HG03139 (cell line): ENCODE data around the gene NOVA1.
"Not testable (repeated sequence)": the region's sequence is repeated elsewhere in the genome, so short reads cannot be mapped to it uniquely, and the experiment has no call there.

Experiments
- ATAC-seq: cut with Tn5 transposase; IDR thresholded peaks from one replicate; pipeline ENCODE4 v1.9.1; 2021; ENCODE audit not compliant: unreplicated experiment

Gene NOVA1, protein sequence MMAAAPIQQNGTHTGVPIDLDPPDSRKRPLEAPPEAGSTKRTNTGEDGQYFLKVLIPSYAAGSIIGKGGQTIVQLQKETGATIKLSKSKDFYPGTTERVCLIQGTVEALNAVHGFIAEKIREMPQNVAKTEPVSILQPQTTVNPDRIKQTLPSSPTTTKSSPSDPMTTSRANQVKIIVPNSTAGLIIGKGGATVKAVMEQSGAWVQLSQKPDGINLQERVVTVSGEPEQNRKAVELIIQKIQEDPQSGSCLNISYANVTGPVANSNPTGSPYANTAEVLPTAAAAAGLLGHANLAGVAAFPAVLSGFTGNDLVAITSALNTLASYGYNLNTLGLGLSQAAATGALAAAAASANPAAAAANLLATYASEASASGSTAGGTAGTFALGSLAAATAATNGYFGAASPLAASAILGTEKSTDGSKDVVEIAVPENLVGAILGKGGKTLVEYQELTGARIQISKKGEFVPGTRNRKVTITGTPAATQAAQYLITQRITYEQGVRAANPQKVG

DNA sequence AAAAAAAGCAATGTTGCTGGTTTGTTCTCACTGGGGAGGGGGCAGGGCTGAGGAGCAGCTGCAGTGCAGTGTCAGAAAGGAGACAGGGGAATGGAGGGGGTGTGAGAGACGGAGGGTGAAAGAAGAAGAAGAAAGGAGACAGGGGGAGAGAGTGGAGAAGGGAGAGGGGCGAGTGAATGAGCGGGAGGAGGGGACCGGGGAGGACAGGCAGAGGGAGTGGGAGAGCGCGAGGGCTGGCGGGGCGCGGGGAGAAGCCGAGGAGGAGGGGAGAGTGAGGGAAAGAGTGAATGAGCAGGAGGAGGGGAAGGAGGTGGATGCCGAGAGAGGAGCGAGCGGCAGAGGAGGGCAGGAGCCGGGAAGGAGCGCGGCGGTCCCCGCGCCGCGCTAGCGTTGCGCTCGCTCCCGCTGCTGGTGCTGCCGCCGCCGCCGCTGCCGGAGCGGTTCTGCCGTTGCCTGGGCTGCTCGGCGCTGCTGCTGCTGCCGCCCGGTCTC lies at the start of gene NOVA1:
TSS of gene NOVA1 (minus strand) at position 445 of the 492 bp plus-strand sequence. CDS start 597 bp downstream, outside the sequence.
- no peak for ATAC-seq

DNA sequence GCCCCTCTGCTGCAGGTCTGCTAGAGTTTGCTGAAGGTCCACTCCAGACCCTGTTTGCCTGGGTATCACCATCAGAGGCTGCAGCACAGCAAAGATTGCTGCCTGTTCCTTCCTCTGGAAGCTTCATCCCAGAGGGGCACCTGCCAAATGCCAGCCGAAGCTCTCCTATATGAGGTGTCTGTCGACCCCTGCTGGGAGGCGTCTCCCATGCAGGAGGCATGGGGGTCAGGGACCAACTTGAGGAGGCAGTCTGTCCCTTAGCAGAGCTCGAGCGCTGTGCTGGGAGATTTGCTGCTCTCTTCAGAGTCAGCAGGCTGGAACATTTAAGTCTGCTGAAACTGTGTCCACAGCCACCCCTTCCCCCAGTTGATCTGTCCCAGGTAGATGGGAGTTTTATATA lies 47.2 kb upstream of the NOVA1 start:
- not testable (repeated sequence) for ATAC-seq

DNA sequence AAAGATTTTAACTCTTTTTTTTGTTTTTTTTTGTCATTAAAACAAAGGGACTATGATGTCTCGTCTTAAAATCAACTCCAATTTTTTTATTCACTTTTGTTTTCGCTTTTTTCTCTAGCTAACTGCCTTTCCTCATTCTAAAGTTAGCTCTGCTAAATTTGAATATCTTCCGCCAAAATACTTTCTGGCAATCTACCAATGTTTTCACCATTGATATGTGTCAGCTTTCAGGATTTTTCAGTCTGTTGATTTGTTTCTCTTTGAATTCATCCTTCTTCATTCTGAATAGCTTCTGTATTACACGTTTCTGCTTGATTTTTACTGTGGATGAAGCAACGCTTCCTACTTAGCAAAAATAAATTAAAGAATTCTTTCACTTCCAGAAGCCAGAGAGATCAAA lies 38.7 kb upstream of the NOVA1 start:
- no peak for ATAC-seq

DNA sequence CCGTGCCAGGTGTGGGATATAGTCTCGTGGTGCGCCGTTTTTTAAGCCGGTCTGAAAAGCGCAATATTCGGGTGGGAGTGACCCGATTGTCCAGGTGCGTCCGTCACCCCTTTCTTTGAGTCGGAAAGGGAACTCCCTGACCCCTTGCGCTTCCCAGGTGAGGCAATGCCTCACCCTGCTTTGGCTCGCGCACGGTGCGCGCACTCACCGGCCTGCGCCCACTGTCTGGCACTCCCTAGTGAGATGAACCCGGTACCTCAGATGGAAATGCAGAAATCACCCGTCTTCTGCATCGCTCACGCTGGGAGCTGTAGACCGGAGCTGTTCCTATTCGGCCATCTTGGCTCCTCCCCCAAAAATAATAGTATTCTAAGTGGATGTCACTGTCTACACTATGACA lies 37.1 kb upstream of the NOVA1 start:
- not testable (repeated sequence) for ATAC-seq

DNA sequence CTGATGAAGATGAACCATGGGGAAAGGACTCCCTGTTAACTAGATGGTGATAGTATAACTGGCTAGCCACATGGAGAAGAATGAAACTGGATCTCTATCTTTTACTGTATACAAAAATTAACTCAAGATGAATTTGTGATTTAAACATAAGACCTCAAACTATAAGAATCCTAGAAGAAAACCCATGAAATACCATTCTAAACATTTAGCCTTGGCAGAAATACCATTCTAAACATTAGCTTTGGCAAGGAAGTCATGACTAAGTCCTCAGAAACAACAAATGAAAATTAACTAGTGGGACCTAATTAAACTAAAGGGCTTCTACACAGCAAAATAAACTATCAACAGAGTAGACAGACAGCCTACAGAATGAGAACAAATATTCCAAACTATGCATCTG lies 28.4 kb upstream of the NOVA1 start:
- no peak for ATAC-seq

DNA sequence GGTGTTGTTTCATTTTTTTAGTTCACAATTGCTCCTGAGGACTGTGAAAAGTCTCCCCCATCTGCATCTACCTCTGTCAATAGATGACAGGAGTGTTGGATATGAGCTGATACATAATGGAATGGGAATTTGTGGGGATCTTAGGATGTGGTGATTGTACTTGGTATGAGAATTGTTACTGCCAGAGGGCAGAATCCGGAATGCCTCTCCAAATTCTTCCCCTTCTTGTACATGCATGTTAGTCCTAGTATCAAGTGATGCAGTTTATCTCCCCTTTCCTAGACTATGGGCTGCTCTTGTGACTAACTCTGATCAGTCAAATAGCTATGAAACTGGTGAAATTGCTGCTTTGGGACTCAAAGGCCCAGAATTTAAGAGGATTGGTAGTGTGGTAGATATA lies 24.8 kb upstream of the NOVA1 start:
- ATAC-seq, result no peak

DNA sequence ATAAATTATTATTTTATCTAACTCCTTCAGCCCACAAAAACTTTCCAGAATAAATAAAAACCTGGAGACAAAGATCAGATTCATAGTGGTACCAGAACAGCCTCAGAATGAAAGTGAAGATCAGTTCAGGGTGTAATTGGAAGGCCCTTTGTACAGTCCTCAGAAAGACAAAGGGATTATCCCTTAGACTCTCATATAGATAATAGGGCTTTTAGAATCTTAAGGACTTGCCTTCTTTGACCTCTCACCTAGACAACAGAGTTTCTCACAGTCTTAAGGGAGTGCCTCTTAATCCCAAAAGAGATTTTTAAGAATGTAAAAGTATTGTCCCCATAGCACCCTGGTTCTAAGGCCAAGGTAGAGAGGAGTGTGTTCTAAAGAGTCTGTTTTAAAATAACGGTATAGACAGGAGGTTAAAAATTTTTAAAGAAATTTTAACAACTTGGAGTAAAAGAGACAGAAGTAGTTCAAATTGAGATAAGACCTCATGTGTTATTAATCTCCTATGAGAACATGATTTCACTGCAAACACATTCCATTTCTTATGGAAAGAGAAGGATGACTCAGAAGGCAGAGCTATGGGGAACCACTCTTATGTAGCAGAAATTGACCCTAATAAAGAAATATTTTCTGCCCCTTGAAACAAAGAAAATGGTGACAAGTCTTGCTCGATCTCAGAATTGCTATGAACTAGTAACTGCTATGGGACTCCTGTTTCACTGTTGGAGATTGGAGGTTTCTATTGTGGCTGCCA lies 24.2 kb upstream of the NOVA1 start:
- ATAC-seq, result no peak

DNA sequence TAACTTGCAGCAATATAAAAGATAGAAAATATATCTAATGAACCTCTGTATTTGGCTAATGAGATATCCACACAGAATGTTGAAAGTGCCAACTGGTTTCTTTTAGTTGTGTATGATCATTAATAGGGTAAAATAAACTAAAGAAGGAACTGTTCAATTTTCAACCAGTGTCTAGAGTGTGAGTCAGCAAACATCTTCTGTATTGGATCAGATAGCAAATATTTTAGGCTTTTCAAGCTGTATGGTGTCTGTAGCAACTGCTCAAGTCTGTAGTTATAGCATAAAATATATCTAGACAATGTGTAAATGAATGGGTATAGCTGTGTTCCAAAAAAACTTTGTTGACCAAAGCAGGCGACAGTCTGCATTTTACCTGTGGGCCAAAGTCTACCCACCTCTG lies 23.5 kb upstream of the NOVA1 start:
- ATAC-seq, result no peak

DNA sequence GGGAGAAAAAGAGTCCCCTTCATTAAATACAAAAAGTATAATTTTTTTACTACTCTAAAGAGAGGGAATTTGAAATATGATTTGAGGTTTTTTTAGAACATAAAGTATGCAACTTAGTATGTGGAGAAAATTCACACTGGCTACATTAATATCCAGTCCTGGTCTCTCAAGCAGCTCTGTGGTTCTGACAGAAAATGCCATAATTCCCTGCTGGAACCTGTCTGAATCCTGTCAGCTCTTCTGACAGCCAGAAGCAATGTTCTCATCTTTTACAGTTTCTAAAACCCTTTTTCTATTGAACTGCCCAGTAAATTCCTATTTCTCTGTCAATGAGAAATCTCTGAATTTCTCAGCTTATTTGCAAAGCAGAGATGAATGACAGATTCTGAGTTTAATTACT lies 13.4 kb upstream of the NOVA1 start:
- no peak for ATAC-seq

DNA sequence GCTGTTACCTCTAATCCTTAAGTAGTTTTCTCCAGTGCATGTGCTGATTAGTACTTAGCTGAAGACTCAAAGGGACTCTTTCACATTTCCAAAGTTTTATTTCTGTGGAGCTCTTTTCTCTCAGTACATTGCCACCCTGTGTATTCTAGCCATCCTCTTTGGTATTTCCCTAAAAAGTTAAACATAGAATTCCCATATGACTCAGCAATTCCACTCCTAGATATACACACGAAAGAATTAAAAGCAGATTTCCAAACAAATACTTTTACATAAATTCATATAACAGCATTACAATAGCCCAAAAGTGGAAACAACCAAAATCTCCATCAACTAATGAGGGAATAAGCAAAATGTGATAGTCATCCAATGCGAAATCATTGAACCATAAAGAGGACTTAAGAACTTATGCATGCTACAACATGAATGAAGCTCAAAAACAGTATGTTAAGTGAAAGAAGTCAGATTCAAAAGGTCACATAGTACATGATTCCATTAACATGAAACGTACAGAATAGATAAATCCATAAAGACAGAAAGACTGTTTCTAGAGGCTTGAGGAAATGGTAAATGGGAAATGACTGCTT lies 9.0 kb upstream of the NOVA1 start:
- ATAC-seq, result no peak

DNA sequence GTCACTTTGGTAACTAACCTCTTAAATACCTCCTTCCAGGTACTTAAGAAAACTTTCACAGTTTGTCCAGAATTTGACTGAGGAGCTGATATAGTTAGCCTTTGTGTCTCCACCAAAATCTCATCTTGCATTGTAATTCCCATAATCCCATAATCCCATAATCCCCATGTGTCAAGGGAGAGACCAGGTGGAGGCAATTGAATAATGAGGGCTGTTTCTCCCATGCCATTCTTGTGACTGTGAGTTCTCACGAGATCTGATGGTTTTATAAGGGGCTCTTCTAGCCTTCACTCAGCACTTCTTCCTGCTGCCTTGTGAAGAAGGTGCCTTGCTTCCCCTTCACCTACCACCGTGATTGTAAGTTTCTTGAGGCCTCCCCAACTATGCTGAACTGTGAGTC lies 7.8 kb upstream of the NOVA1 start:
- no peak for ATAC-seq

DNA sequence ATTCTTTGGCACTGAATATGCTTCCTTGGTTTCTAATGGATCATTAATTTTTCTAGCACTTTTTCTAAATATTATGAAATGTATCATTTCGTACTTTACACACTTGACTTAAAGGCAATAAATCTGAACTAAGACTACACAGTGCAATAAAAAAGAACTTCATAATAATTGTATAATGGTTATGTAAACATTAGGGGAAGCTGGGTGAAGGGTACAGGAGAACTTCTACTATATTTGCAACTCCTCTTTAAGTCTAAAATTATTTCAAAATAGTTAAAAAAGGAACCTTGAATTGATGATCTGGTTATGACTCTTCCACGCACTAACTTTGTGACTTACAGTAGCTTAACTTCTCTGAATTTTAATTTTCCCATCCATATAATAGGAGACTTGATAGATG lies 5.1 kb upstream of the NOVA1 start:
- ATAC-seq, result no peak

DNA sequence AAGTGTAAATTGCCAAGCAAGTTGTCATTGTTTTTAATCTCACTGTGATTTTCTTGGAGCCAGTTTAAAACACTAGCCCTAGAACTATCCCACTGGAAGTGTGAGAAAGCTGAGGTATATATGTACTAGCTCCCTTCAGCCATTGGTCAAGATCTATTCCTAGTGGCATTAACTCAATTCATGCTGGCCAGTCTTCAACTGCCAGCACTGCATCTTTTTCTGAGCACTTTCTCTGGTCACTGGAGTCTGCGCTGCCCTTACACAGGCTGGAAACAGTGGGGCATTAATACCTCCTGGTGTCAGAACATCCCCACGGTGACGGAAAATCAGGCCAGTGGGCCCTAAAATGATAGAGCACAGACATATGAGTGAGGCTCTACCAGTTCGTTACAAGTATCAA lies 4.0 kb upstream of the NOVA1 start:
- ATAC-seq, result no peak

DNA sequence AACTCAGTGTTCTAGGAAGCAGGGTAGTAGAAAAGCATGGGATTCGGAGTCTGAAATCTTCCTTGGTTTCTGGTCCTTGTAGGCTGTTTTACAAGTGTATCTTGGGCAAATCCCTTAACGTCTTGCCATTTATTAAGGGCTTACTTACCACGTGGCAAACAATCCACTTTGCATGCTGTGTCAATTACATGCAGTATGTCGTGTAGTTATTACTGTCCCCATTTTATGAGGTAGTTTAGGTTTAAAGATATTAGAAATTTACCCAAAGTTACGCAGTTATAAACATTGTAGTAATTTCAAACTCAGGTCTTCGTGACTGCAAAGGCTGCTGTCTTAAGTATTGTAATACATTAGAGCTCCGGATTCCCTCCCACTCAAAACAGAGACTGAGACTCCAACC lies 1.5 kb upstream of the NOVA1 start:
- no peak for ATAC-seq

DNA sequence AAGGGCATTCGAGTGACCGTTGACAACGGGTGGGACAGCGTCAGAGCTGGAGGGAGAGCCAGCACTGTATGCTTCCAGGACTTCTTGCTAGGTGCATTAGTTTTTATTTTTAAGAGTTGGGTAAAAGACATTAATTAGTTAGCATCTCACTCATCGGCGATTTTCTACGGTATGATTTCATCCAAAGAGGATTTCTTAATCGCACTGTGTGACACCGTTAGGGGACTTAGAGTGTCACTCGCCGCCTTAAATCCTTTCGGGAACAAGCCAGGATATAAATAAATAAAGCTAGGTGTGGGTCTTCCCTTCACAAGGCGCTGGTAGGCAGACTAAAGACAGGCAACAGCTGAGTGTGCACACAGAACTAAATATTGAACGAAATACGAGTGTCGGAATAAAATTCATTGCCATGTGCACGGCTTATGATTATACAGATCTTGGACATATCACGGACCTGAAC lies 869 bp upstream of the NOVA1 start:
- no peak for ATAC-seq

DNA sequence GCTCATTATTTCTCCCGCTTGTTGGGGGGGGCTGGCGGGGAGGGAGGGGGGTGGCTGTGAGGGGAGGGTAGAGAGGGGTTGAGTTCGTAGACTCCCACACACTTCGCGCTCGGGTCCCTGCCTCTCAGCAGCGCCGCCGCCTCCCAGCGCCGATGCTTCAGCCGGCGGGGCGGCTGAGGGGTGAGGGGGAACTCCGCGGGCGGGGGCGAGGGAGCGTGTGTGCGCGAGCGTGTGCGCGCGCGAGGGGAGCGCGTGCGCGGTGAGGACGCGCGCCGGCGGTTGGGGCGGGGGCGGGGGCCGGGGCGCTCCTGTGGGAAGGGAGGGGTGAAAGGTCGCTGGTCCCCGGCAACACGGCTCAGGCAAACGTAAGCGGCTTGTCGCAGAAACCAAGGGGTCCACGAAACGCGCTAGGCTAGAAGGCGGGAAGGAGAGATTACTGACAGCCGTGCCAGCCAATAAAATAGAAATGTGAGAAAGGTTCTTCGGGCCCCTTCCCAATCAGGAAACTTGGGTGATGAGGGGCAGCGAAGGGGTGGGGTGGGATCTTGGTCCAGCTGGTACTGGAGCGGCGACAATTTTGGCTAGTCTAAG lies 343 bp upstream of the NOVA1 start:
- no peak for ATAC-seq

DNA sequence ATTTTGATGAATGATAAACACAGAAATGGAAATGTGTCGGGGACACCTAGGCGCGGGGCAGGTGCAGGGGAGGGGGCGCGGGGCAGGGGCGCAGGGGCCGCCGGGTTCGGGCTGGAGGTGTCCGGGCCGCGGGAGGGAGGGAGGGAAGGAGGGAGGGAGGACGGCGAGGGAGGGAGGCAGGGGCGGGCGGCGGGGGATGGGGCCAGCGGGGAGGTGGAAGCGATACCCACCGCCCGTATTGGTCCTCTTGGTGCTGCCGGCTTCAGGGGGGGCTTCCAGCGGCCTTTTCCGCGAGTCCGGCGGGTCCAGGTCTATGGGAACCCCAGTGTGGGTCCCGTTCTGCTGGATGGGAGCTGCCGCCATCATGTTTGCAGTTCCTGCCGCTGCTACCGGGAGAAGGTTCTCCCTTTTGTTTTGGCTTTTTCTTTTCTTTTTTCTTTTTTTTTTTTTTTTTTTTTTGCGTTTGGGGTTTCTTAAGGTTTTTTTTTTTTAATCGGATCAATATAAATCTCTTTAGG lies 703 bp downstream of the NOVA1 start:
- no peak for ATAC-seq

DNA sequence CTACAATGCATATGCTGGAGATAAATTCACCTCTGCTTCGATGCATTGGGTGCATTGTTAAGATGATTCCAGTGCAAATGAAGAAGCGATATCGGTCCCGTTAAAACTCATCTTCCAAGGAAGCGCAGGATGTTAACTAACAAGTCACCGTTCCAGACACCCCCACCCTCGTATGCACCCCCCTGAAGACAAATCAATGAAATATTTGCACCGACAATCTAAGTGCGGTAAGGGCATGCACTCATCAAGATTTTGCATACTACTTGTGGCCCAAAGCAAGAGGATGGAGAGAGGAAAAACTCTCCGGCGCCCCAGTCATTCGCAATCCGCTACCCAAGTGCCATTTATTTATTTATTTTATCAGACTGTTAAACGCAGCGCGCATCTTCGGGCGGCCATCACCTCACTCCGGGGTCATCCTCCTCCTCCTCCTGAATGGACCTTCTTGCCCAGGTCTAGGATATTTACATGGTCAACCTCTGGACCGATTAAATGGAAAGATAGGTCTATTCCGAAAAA lies 1.2 kb downstream of the NOVA1 start:
- no peak for ATAC-seq

DNA sequence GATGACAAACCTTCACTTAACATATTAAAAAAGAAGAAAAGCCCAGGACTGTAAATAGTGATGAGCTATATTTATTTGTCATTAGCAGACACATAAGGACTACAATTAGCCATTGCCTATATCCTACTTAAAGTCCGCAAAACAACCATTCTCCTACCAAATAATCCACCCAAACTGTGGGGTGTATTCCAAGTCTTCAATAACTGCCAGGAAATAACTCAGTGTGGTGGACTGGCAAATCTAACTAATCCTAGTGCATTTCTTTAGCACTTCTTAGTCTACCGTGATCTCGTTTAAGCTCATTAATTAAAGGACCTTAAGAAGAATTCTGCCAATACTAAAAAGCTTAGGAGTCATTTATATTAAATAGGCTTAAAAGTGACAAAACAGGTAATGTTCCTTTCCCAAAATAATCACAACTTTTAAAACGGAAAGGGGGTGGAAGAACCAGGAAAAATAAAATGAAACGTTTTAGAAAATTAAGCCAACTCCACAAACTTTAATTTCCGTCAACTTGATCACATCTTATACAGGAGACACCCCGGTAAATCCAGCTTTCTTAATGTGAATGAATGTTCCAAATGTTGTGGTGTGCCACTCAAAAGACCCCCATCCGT lies 1.8 kb downstream of the NOVA1 start:
- ATAC-seq, result no peak
